Fibroblast of pulmonary artery (primary cell): ENCODE results near the gene FAM53B.
A peak's percentile ranks its signal among the peaks of the same experiment; 100 is the strongest.

Source experiments
- DNase-seq: peaks from one replicate; pipeline ENCODE4 v3.0.0-alpha.2; 2010; ENCODE audit warnings: low read depth
- H3K4me3 ChIP-seq: replicated peaks from 2 replicates; pipeline ENCODE4 v1.5.1; 2011; ENCODE audit warnings: low read depth, mild to moderate bottlenecking, control low read depth, low read length, moderate library complexity
- CTCF ChIP-seq: IDR thresholded peaks from 2 replicates; pipeline ENCODE4 v1.5.1; 2011; ENCODE audit warnings: mild to moderate bottlenecking, control low read depth, low read length, inconsistent platforms; ENCODE audit errors: missing control alignments

The FAM53B gene

DNA sequence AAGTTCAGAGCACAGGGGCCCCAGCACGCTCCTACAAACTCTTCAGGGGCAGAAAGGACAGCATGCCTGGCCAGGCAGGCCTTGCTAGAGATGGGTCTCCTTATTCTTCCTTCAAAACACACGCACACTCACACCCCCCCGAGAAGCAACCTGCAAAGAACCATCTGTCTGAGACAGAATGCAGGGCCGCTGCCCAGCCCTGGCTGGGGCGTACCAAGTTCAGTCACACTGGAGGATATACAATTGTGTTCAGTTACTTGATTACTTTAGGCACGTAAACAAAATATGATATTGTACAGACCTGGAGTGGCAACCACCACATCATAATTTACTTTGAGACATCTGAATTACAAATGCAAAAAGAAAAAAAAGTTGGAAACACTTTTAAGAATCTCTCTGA is 5.7 kb downstream of the FAM53B start:
- no peak for DNase-seq
- H3K4me3 ChIP-seq = no peak overlapping the region
- TF ChIP-seq CTCF = no peak

DNA sequence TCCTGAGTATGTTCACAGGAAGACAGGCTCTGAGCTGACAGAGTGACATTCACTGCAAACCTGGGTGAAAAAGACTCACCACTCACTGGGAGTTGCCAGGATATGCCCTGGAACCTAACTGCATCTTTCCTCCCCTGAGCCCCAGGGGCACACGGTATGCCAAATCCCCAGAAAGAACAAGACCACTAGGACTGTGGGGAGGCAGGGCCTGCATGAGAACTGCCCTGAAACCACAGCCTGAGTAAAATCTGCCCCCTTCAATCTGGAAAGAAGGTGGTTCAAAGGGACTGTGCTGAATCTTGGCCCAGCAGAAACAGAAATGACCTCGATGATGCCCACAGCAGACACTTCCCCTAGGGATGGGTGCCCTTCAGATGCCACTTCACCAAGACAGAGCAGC is 6.5 kb downstream of the FAM53B start:
- H3K4me3 ChIP-seq = no peak overlapping the region
- no peak for DNase-seq
- no peak for TF ChIP-seq CTCF

DNA sequence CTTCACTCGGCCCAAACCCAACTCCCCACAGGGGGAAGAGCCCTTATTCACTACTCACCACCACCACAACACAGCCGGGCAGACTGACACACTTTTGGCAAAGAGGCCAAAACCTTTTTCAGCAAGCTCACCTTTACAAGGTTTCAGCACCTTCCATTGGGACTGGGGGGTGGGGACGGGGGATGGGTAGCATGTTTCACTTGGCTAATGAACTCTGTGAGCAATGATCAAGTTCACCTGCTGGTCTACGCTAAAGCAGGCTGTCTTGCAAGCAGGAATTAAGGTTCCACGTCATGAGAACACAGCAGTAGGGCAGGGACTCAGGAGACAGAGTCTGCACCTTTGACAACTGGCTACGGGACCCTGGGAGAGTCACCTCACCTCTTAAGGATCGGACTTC is 7.0 kb downstream of the FAM53B start:
- no peak for DNase-seq
- no peak overlapping the region for H3K4me3 ChIP-seq

DNA sequence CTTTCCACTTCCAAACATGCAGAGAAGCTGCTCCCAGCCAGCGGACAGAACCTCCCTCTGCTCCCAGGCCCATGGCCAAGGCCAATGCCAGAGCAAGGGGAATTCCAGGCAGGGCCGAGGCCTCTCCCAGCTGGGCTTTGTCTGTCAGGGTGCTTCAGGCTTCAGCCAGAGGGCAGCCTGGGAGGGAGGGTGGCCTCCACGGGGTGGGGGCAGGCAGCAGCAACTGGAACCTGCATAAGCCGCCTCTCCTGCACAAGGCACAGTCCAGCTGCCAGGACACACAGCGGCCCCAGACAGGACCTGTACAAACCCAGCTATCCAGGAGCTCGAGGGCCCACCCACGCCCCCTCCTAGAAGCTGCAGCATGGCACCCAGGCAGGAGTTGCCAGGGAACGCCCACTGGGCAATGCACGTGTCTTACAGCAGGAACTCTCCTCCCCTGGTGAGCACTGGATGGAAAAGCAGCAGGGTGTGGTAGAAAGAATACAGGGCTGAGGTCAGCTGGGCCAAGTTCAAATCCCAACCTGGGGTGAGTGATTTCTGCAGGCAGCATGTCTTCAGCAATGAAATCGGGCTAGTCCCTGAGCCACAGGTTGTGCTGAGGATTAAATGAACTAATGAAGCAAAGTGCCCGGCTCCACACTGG is 7.6 kb downstream of the FAM53B start:
- no peak for TF ChIP-seq CTCF
- peak; percentile 90 for DNase-seq
- H3K4me3 ChIP-seq = no peak overlapping the region

More for the DNA sequence above, 7.0 kb downstream of the FAM53B start:
- TF ChIP-seq CTCF = no peak

DNA sequence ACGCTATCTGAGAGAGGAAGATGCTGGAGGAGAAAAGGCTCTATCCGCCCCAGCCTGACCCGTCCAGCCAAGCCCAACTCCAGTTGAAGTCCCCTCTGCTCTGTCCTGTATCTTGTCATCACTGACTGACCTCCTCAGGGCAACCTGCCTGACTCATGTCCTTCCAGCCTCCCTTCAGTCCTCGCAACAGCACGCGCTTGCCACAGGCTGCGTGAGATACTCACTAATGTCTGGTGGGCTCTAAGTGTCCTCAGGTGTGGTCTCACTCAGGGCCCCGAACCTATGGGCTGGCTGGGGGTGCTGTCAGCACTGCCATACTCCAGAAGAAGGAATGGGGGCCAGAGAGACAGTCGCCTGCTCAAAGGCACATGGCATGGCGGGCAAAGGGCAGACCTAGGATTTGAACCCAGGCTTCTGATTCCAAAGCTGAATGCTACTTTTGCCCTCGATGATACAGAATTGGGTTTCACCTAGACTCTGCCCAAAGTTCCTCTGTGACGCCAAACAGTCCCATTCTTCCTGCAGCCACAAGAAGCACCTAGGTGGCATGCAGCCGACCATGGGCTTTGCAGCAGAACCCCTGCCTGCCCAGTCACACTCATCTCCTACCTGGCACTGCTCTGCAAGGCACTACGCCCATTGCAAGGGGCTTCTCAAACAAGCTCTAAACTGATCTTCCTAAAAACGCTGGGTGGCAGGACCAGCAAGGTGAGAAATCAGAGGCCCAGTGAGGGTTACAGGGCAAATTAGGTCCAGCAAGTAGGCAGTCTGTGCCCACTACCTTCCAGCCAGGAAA is 8.5 kb downstream of the FAM53B start:
- H3K4me3 ChIP-seq = no peak overlapping the region
- no peak for TF ChIP-seq CTCF
- no peak for DNase-seq

- no peak overlapping the region for H3K4me3 ChIP-seq
- DNase-seq = no peak
- TF ChIP-seq CTCF = no peak
Measured at GRCh38 chr10:124734311-124735166, 9.6 kb downstream of the FAM53B start.
